ENCODE measurements around the gene USP54.

Gene USP54

DNA sequence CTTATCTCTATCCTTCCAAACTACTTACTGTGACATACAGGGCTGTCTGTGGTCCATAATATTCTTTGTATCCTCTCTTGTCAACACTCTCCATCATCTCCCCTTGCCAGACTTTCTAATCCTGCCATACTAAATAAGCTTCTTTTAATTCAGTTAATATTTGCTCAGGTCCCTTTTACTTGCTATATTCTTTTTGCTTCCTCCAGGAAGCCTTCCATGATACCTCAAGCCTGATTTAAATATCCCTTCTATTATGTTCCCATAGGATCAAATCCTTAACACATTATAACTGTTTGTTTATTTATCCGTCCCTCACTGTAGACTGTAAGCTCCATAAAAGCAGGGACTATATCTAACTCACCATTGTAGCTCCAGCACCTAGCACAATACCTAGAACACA, 88.1 kb downstream of the USP54 start:
- TF ChIP-seq CEBPB (IDR thresholded peaks at IDR 0.05) (no peak), TAF1 (IDR thresholded peaks at IDR 0.05; ENCODE audit: low read depth) (no peak)

DNA sequence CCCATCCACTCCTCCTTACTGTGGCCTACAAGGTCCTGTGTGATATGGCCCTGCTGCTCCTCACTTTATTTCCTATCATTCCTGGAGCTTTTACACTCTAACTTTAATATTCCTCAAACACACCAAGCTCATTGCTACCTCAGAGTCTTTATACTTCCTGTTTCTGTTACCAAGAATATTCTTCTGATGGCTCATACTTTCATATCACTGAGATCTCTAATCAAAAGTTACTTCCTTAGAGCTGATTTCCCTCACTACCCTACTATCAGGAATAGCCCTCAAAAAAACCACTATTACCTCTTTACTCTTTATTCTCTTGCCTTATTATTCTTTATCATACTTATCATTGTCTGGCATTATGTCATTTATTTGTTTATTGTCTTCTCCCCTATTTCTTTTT, 89.5 kb downstream of the USP54 start:
- TF ChIP-seq RAD21 (IDR thresholded peaks at IDR 0.05; ENCODE audit: low read depth) = no peak
- no peak for TF ChIP-seq EGR1 (IDR thresholded peaks at IDR 0.05)
- no peak for TF ChIP-seq NFIC (IDR thresholded peaks at IDR 0.05)
- no peak for TF ChIP-seq TAF1 (IDR thresholded peaks at IDR 0.05; ENCODE audit: low read depth)
- TF ChIP-seq TCF12 (IDR thresholded peaks at IDR 0.05; ENCODE audit: low read depth) = no peak
- TF ChIP-seq YY1 (IDR thresholded peaks at IDR 0.05; ENCODE audit: low read depth) = no peak
- TF ChIP-seq, protein P1, sequence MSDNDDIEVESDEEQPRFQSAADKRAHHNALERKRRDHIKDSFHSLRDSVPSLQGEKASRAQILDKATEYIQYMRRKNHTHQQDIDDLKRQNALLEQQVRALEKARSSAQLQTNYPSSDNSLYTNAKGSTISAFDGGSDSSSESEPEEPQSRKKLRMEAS (IDR thresholded peaks at IDR 0.05) = no peak

DNA sequence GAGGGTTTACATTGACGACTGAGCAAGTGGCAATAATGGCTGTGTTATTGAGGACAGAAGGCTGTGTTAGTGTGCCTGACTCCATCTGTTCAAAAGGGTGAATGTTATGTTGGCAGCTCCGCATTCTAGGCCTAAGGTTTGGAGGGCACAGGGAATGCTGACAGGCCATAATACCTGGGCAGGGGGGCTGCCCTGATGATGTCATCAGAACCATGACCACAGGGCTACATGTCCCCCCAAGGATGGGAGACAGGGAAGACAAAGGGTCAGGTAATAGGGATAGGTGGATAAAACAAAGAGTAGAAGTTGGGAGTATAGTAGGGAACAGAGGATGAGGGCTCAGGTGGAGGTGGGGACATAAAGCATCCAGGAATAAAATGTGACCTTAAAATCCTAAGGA, 93.5 kb downstream of the USP54 start:
- TF ChIP-seq TAF1 (IDR thresholded peaks at IDR 0.05; ENCODE audit: low read depth) (no peak), CEBPB (IDR thresholded peaks at IDR 0.05) (no peak), EP300 (IDR thresholded peaks at IDR 0.05; ENCODE audit: borderline replicate concordance) (no peak), FOXM1 (IDR thresholded peaks at IDR 0.05; ENCODE audit: borderline replicate concordance, low read depth) (no peak), CREB1 (IDR thresholded peaks at IDR 0.05; ENCODE audit: low read depth) (no peak), TCF12 (IDR thresholded peaks at IDR 0.05; ENCODE audit: low read depth) (no peak), YY1 (IDR thresholded peaks at IDR 0.05; ENCODE audit: low read depth) (no peak), EGR1 (IDR thresholded peaks at IDR 0.05) (no peak), TEAD4 (IDR thresholded peaks at IDR 0.05) (no peak)
- TF ChIP-seq, protein P2, sequence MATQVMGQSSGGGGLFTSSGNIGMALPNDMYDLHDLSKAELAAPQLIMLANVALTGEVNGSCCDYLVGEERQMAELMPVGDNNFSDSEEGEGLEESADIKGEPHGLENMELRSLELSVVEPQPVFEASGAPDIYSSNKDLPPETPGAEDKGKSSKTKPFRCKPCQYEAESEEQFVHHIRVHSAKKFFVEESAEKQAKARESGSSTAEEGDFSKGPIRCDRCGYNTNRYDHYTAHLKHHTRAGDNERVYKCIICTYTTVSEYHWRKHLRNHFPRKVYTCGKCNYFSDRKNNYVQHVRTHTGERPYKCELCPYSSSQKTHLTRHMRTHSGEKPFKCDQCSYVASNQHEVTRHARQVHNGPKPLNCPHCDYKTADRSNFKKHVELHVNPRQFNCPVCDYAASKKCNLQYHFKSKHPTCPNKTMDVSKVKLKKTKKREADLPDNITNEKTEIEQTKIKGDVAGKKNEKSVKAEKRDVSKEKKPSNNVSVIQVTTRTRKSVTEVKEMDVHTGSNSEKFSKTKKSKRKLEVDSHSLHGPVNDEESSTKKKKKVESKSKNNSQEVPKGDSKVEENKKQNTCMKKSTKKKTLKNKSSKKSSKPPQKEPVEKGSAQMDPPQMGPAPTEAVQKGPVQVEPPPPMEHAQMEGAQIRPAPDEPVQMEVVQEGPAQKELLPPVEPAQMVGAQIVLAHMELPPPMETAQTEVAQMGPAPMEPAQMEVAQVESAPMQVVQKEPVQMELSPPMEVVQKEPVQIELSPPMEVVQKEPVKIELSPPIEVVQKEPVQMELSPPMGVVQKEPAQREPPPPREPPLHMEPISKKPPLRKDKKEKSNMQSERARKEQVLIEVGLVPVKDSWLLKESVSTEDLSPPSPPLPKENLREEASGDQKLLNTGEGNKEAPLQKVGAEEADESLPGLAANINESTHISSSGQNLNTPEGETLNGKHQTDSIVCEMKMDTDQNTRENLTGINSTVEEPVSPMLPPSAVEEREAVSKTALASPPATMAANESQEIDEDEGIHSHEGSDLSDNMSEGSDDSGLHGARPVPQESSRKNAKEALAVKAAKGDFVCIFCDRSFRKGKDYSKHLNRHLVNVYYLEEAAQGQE (IDR thresholded peaks at IDR 0.05; ENCODE audit: low read depth) = no peak

DNA sequence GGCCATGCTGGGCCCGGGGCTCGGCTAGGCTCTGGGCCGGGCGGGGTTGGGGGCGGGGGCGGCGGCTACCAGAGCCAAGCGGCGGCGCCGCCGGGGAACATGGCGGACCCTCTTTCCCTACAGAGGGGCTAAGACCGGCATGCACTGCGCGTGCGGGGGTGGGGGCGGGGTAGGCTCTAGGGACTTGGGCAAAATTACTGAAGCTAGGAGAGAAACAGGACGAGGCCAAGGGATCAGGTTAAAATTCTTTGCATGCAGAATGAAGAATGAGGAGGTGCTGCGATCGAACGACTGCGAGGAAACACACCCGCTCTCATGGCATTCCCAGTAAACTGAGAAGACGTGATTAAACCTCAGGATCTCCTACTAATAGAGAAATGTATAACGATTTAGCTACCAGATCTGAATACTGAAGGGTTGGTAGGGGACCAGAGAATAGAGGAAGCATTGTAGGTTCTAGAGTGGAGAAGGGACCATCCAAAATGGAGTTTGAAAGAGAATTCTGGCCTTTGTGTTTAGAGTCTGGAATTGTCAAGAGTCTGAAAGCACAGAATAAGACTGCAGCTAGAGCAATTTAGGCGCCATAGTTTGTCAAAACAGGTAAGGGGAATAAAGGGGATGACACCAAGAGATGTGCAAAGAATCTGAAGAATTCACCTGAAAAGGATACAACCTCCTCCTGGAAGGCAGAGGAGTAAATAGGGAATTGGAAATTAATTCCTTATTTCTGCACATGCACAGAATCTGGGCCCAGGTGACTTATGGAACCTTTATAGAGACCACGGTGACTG, 95.1 kb downstream of the USP54 start, which contains the start of gene PPP3CB:
Gene PPP3CB (minus strand): TSS at position 141 of the 791 bp plus-strand sequence. CDS start 135 bp downstream, at position 6.
- peak; percentile 59; the same call in 1 of the 2 replicates for TF ChIP-seq EP300 (IDR thresholded peaks at IDR 0.05; ENCODE audit: borderline replicate concordance)
- no peak for TF ChIP-seq TCF12 (IDR thresholded peaks at IDR 0.05; ENCODE audit: low read depth)
- TF ChIP-seq FOXM1 (IDR thresholded peaks at IDR 0.05; ENCODE audit: borderline replicate concordance, low read depth) = no peak
- peak; percentile 66; the same call in 1 of the 2 replicates for TF ChIP-seq ZBTB7A (IDR thresholded peaks at IDR 0.05; ENCODE audit: low read depth)
- TF ChIP-seq CEBPB (IDR thresholded peaks at IDR 0.05) = no peak; the same call in 1 of the 2 replicates
- TF ChIP-seq, protein P2 (IDR thresholded peaks at IDR 0.05; ENCODE audit: low read depth) = no peak
- TF ChIP-seq RAD21 (IDR thresholded peaks at IDR 0.05; ENCODE audit: low read depth) = no peak
- TF ChIP-seq CREB1 (IDR thresholded peaks at IDR 0.05; ENCODE audit: low read depth) = 0 out of 2 replicates have a peak, but pooled peaks have one; percentile 19
- TF ChIP-seq TAF1 (IDR thresholded peaks at IDR 0.05; ENCODE audit: low read depth) = peak; percentile 37; the same call in 1 of the 2 replicates
- TF ChIP-seq EGR1 (IDR thresholded peaks at IDR 0.05) = peak; percentile 99
- peak; percentile 93 for TF ChIP-seq YY1 (IDR thresholded peaks at IDR 0.05; ENCODE audit: low read depth)
- TF ChIP-seq, protein P3, sequence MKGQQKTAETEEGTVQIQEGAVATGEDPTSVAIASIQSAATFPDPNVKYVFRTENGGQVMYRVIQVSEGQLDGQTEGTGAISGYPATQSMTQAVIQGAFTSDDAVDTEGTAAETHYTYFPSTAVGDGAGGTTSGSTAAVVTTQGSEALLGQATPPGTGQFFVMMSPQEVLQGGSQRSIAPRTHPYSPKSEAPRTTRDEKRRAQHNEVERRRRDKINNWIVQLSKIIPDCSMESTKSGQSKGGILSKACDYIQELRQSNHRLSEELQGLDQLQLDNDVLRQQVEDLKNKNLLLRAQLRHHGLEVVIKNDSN (IDR thresholded peaks at IDR 0.05) = peak; percentile 49; the same call in 1 of the 2 replicates
- peak; percentile 72; the same call in 1 of the 2 replicates for TF ChIP-seq NFIC (IDR thresholded peaks at IDR 0.05)
- TF ChIP-seq, protein P1 (IDR thresholded peaks at IDR 0.05) = peak; percentile 86
- TF ChIP-seq TEAD4 (IDR thresholded peaks at IDR 0.05) = peak; percentile 75

DNA sequence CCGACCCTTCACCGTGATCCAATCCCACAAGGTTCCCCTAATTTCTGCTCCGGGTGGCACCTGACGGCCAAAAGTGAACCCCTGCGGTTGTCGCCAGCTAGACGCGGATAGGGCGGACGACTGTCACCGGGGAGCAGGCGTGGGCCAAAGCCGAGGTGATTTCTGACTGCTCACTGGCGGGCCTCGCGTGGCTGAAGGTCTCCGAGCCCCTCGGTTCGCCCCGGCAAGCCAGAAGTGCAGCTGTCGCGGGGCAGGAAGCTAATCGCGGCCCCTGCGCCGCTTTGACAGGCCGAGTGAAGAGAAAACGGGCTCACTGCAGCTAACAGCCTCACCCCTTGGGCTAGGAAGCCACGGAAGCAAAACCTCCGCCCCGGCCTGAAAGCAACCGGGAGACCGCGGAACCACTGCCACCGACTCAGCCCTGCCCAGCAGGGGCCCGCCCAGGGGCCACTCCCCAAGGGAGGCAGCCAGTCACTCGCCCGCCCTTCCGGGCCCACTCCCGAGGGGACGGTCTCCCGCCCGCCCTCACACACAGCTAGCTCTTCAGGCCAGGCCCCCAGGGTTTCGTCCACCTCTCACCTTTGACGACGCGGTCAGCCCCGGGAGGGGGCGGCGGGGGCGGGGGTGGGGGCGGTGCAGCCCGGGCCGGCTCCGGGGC, 95.8 kb downstream of the USP54 start:
- TF ChIP-seq, protein P1 (IDR thresholded peaks at IDR 0.05) = peak; percentile 13
- TF ChIP-seq, protein P2 (IDR thresholded peaks at IDR 0.05; ENCODE audit: low read depth) = no peak
- TF ChIP-seq ZBTB7A (IDR thresholded peaks at IDR 0.05; ENCODE audit: low read depth) (peak; percentile 90), CREB1 (IDR thresholded peaks at IDR 0.05; ENCODE audit: low read depth) (no peak), CEBPB (IDR thresholded peaks at IDR 0.05) (no peak), NFIC (IDR thresholded peaks at IDR 0.05) (0 out of 2 replicates have a peak, but pooled peaks have one; percentile 32), FOXM1 (IDR thresholded peaks at IDR 0.05; ENCODE audit: borderline replicate concordance, low read depth) (no peak), RAD21 (IDR thresholded peaks at IDR 0.05; ENCODE audit: low read depth) (0 out of 2 replicates have a peak, but pooled peaks have one; percentile 9), EGR1 (IDR thresholded peaks at IDR 0.05) (no peak), TAF1 (IDR thresholded peaks at IDR 0.05; ENCODE audit: low read depth) (peak; percentile 72), EP300 (IDR thresholded peaks at IDR 0.05; ENCODE audit: borderline replicate concordance) (no peak), YY1 (IDR thresholded peaks at IDR 0.05; ENCODE audit: low read depth) (0 out of 2 replicates have a peak, but pooled peaks have one; percentile 4), TEAD4 (IDR thresholded peaks at IDR 0.05) (no peak), TCF12 (IDR thresholded peaks at IDR 0.05; ENCODE audit: low read depth) (no peak; the same call in 1 of the 2 replicates)
- TF ChIP-seq, protein P3 (IDR thresholded peaks at IDR 0.05) = no peak; the same call in 1 of the 2 replicates
